GM19035 (cell line): ENCODE results near the gene RNF11.
"Not testable (repeated sequence)": the region's sequence is repeated elsewhere in the genome, so short reads cannot be mapped to it uniquely, and the experiment has no call there.

Experiments used
- ATAC-seq: cut with Tn5 transposase; IDR thresholded peaks from one replicate; pipeline ENCODE4 v1.9.1; 2021; ENCODE audit not compliant: unreplicated experiment

RNF11 gene

GRCh38 chr1:51235673-51236530 is at the start of gene RNF11:
RNF11 (plus strand) TSS chr1:51236273; CDS start chr1:51236757, 484 bp downstream.
- ATAC-seq = peak; percentile 85

- ATAC-seq = no peak
Measured at GRCh38 chr1:51188230-51188629, 47.8 kb upstream of the RNF11 start.

- ATAC-seq = no peak
Measured at GRCh38 chr1:51189421-51190073, 46.5 kb upstream of the RNF11 start.

GRCh38 chr1:51190961-51191360 is 45.1 kb upstream of the RNF11 start:
- ATAC-seq = no peak

- ATAC-seq = peak; percentile 59
Measured at GRCh38 chr1:51192213-51192843, 43.7 kb upstream of the RNF11 start.

- no peak for ATAC-seq
Measured at GRCh38 chr1:51193564-51193963, 42.5 kb upstream of the RNF11 start.

GRCh38 chr1:51203121-51203873 is 32.8 kb upstream of the RNF11 start:
- peak; percentile 87 for ATAC-seq

GRCh38 chr1:51203874-51204245 is 32.2 kb upstream of the RNF11 start:
- ATAC-seq = no peak

- ATAC-seq = no peak
Measured at GRCh38 chr1:51210055-51210454, 26.0 kb upstream of the RNF11 start.

GRCh38 chr1:51210676-51211075 is 25.4 kb upstream of the RNF11 start:
- no peak for ATAC-seq

GRCh38 chr1:51214615-51215131 is 21.4 kb upstream of the RNF11 start:
- ATAC-seq = no peak

GRCh38 chr1:51215169-51215568 is 20.9 kb upstream of the RNF11 start:
- ATAC-seq = no peak

GRCh38 chr1:51216631-51217030 is 19.4 kb upstream of the RNF11 start:
- no peak for ATAC-seq

GRCh38 chr1:51217101-51217500 is 19.0 kb upstream of the RNF11 start:
- ATAC-seq = no peak

GRCh38 chr1:51218570-51218969 is 17.5 kb upstream of the RNF11 start:
- no peak for ATAC-seq

- ATAC-seq = no peak
Measured at GRCh38 chr1:51219022-51219421, 17.1 kb upstream of the RNF11 start.

GRCh38 chr1:51221529-51221928 is 14.5 kb upstream of the RNF11 start:
- not testable (repeated sequence) for ATAC-seq

GRCh38 chr1:51222136-51222787 is 13.8 kb upstream of the RNF11 start:
- ATAC-seq = no peak

- ATAC-seq = no peak
Measured at GRCh38 chr1:51222809-51223208, 13.3 kb upstream of the RNF11 start.

- ATAC-seq = no peak
Measured at GRCh38 chr1:51224255-51224654, 11.8 kb upstream of the RNF11 start.
